HG02610 (cell line): ENCODE results near the gene RBM17.
"Not testable (repeated sequence)": the region's sequence is repeated elsewhere in the genome, so short reads cannot be mapped to it uniquely, and the experiment has no call there.

Experiments used
- ATAC-seq: cut with Tn5 transposase; IDR thresholded peaks from one replicate; pipeline ENCODE4 v1.9.1; 2021; ENCODE audit warnings: mild to moderate bottlenecking, moderate library complexity; ENCODE audit not compliant: unreplicated experiment

The RBM17 gene

GRCh38 chr10:6056411-6057135, 32.3 kb upstream of the RBM17 start:
- ATAC-seq = no peak

- ATAC-seq = peak; percentile 51
Observed at GRCh38 chr10:6058682-6059475, 30.0 kb upstream of the RBM17 start.

GRCh38 chr10:6059506-6059905, 29.3 kb upstream of the RBM17 start:
- ATAC-seq = no peak

- no peak for ATAC-seq
Observed at GRCh38 chr10:6061056-6061455, 27.8 kb upstream of the RBM17 start.

GRCh38 chr10:6062101-6062771, 26.6 kb upstream of the RBM17 start, which contains the start of gene IL2RA:
TSS of gene IL2RA (minus strand) at chr10:6062367. CDS start at chr10:6062151, 216 bp downstream.
- ATAC-seq = peak; percentile 40

GRCh38 chr10:6064119-6064518, 24.7 kb upstream of the RBM17 start:
- no peak for ATAC-seq

GRCh38 chr10:6064726-6065125, 24.1 kb upstream of the RBM17 start:
- not testable (repeated sequence) for ATAC-seq

- no peak for ATAC-seq
Observed at GRCh38 chr10:6065406-6065805, 23.4 kb upstream of the RBM17 start.

- ATAC-seq = no peak
Observed at GRCh38 chr10:6065835-6066234, 23.0 kb upstream of the RBM17 start.

GRCh38 chr10:6067457-6067856, 21.4 kb upstream of the RBM17 start:
- no peak for ATAC-seq

GRCh38 chr10:6068006-6068405, 20.8 kb upstream of the RBM17 start:
- no peak for ATAC-seq

- peak; percentile 46 for ATAC-seq
Observed at GRCh38 chr10:6068422-6068821, 20.4 kb upstream of the RBM17 start.

GRCh38 chr10:6069081-6069931, 19.5 kb upstream of the RBM17 start:
- ATAC-seq = no peak

- ATAC-seq = no peak
Observed at GRCh38 chr10:6070660-6071059, 18.2 kb upstream of the RBM17 start.

GRCh38 chr10:6071181-6072175, 17.4 kb upstream of the RBM17 start:
- ATAC-seq = no peak

- ATAC-seq = peak; percentile 75
Observed at GRCh38 chr10:6072215-6072934, 16.5 kb upstream of the RBM17 start.

- ATAC-seq = no peak
Observed at GRCh38 chr10:6074489-6075301, 14.1 kb upstream of the RBM17 start.

- ATAC-seq = no peak
Observed at GRCh38 chr10:6077071-6077675, 11.7 kb upstream of the RBM17 start.
